GM12892 (cell line): ENCODE measurements around the gene SERTAD4.

ENCODE experiments used
- POLR2A ChIP-seq: IDR thresholded peaks from 2 replicates; pipeline ENCODE4 v1.6.1; 2011; ENCODE audit warnings: low read depth, low read length, control low read depth
- POLR2AphosphoS5 ChIP-seq: IDR thresholded peaks from 2 replicates; pipeline ENCODE4 v1.6.1; 2011; ENCODE audit warnings: low read depth, low read length, control low read depth

GRCh38 chr1:210214573-210215409 lies 17.8 kb upstream of the SERTAD4 start:
- TF ChIP-seq POLR2A = no peak
- TF ChIP-seq POLR2AphosphoS5 = no peak
